CD14-positive monocyte (primary cell): Measurements from ENCODE around the gene VPS72. TPM values are rescaled to one million over a fixed set of nuclear protein-coding genes. Genes with fewer than 3 reads are reported as not detected.

Source experiments
- DNase-seq, 3 donors: peaks; one replicate each; pipeline ENCODE4 v3.0.0-alpha.2; 2011 to 2022
- H2AFZ ChIP-seq: 2 replicates; pipeline ENCODE4 v1.6.0; 2012; ENCODE audit warnings: mild to moderate bottlenecking, low read depth, low read length, inconsistent platforms; ENCODE audit not compliant: insufficient read depth, poor library complexity, severe bottlenecking
- H3K27ac ChIP-seq, 2 donors: 1 replicate in 1 of 2; 2 replicates in 1 of 2; pipeline ENCODE4 v1.5.1; 2012 to 2013; ENCODE audit warnings: low read length in 2 of 2, control low read depth in 1 of 2, inconsistent platforms in 1 of 2, low read depth in 1 of 2, mild to moderate bottlenecking in 1 of 2
- H3K27me3 ChIP-seq, 2 donors: one replicate each; pipeline versions ENCODE4 v1.6.0 to v1.6.1; 2011 to 2013; ENCODE audit warnings: low read length in 2 of 2; ENCODE audit not compliant: control insufficient read depth in 2 of 2, insufficient read depth in 2 of 2
- H3K36me3 ChIP-seq, 2 donors: replicated peaks in 1 of 2; 1 replicate in 1 of 2; 2 replicates in 1 of 2; pipeline versions ENCODE4 v1.5.1 to v1.6.1; 2012 to 2013; ENCODE audit warnings: low read length in 2 of 2, control low read depth in 1 of 2, inconsistent platforms in 1 of 2, mild to moderate bottlenecking in 1 of 2; ENCODE audit not compliant: insufficient read depth in 2 of 2, control insufficient read depth in 1 of 2
- H3K4me1 ChIP-seq, 2 donors: 1 replicate in 1 of 2; 2 replicates in 1 of 2; pipeline versions ENCODE4 v1.5.1 to v1.6.1; 2012 to 2013; ENCODE audit warnings: low read length in 2 of 2, control low read depth in 1 of 2, inconsistent platforms in 1 of 2, mild to moderate bottlenecking in 1 of 2, moderate library complexity in 1 of 2; ENCODE audit not compliant: insufficient read depth in 2 of 2, control insufficient read depth in 1 of 2
- H3K4me2 ChIP-seq: replicated peaks from 2 replicates; pipeline ENCODE3; 2012; ENCODE audit warnings: low read length, moderate library complexity, mild to moderate bottlenecking; ENCODE audit not compliant: poor library complexity, severe bottlenecking; ENCODE audit errors: extremely low read depth
- H3K4me3 ChIP-seq, 3 experiments: fragments of 200-600 bp in 1 of 3; sonication (generic) in 1 of 3; replicated peaks in 1 of 3; 1 replicate in 2 of 3; 2 replicates in 1 of 3; pipeline ENCODE4 v1.5.1; 2011 to 2013; ENCODE audit warnings: low read length in 3 of 3, mild to moderate bottlenecking in 3 of 3, control low read depth in 2 of 3, low read depth in 2 of 3, inconsistent platforms in 1 of 3, moderate library complexity in 1 of 3
- H3K79me2 ChIP-seq: 2 replicates; pipeline ENCODE4 v1.6.0; 2012; ENCODE audit warnings: mild to moderate bottlenecking, control low read depth, inconsistent platforms, low read length, moderate library complexity; ENCODE audit not compliant: insufficient read depth
- H3K9ac ChIP-seq: 2 replicates; pipeline ENCODE4 v1.6.0; 2017; ENCODE audit warnings: low read length, mild to moderate bottlenecking; ENCODE audit not compliant: insufficient read depth, poor library complexity, severe bottlenecking
- H3K9me3 ChIP-seq, 2 donors: replicated peaks in 1 of 2; 1 replicate in 1 of 2; 2 replicates in 1 of 2; pipeline versions ENCODE4 v1.5.1 to v1.6.1; 2012 to 2013; ENCODE audit warnings: low read length in 2 of 2, control low read depth in 1 of 2; ENCODE audit not compliant: control insufficient read depth in 1 of 2, insufficient read depth in 1 of 2
- H4K20me1 ChIP-seq: 2 replicates; pipeline ENCODE4 v1.6.0; 2012; ENCODE audit warnings: mild to moderate bottlenecking, low read length, control low read depth, moderate library complexity; ENCODE audit not compliant: insufficient read depth
- H3K27ac Mint-ChIP-seq, 7 donors: one replicate each; pipeline ENCODE4 v1.8.0; 2020; ENCODE audit warnings: mild to moderate bottlenecking in 7 of 7, mixed read lengths in 7 of 7, moderate library complexity in 6 of 7, inconsistent platforms in 2 of 7
- H3K27me3 Mint-ChIP-seq, 3 donors: one replicate each; pipeline ENCODE4 v1.8.0; 2021 to 2022; ENCODE audit warnings: low read depth in 3 of 3, mild to moderate bottlenecking in 3 of 3, mixed read lengths in 3 of 3, moderate library complexity in 3 of 3, inconsistent platforms in 1 of 3
- H3K36me3 Mint-ChIP-seq, 2 donors: one replicate each; pipeline ENCODE4 v1.8.0; 2020; ENCODE audit warnings: mixed read lengths in 2 of 2, inconsistent platforms in 1 of 2, mild to moderate bottlenecking in 1 of 2
- H3K4me1 Mint-ChIP-seq: one replicate; pipeline ENCODE4 v1.8.0; 2020; ENCODE audit warnings: mild to moderate bottlenecking, mixed read lengths
- H3K4me3 Mint-ChIP-seq, 2 donors: one replicate each; pipeline ENCODE4 v1.8.0; 2020; ENCODE audit warnings: mild to moderate bottlenecking in 2 of 2, mixed read lengths in 2 of 2, moderate library complexity in 1 of 2
- H3K9me3 Mint-ChIP-seq, 7 donors: one replicate each; pipeline ENCODE4 v1.8.0; 2020 to 2022; ENCODE audit warnings: mixed read lengths in 7 of 7, mild to moderate bottlenecking in 6 of 7, moderate library complexity in 6 of 7, inconsistent platforms in 2 of 7
- CTCF ChIP-seq: fragments of 200-600 bp; IDR thresholded peaks from one replicate; pipeline ENCODE4 v1.8.0; 2022; ENCODE audit warnings: antibody characterized with exemption, mild to moderate bottlenecking
- WGBS: methylation state at CpG from one replicate; pipeline ENCODE4 v1.1.5; 2013; ENCODE audit warnings: missing lambda C conversion rate; ENCODE audit not compliant: insufficient coverage; 5-methylcytosine and 5-hydroxymethylcytosine counted together
- intact Hi-C, 2 donors: fragments of 100-400 bp; cut with micrococcal nuclease; formaldehyde crosslinking; loops; one replicate each; pipeline versions ENCODE4 v1.15.0 to v1.15.1; 2023
- polyA plus RNA-seq, 3 donors: library from polyadenylated mRNA; depleted of rRNA in 1 of 3; unstranded in 2 of 3; stranded (reverse) in 1 of 3; fragments of 300-500 nt in 2 of 3; fragments of >200 nt in 1 of 3; fragmentation: Illumina TruSeq in 2 of 3; gene quantifications; 1 replicate in 2 of 3; 2 replicates in 1 of 3; pipeline ENCODE4 v1.2.3, GENCODE V29; 2012 to 2021

VPS72 gene
- polyA plus RNA-seq, 3 donors = 30.4 to 43.3 (median 37.7) TPM

GRCh38 chr1:151175041-151175741 is 14.8 kb downstream of the VPS72 start:
- Histone ChIP-seq H3K9ac (no peak overlapping the region), H3K4me1 (peaks cover 3 to 8% of the 10 kb centered on the region in 2 donors), H3K27ac (peak overlapping the region in 1 of 2 donors; percentile 44), H4K20me1 (no peaks in the 10 kb centered on the region), H3K4me2 (no peak overlapping the region), H3K27me3 (no peaks in the 10 kb centered on the region), H3K36me3 (peaks cover 78 to 91% of the 10 kb centered on the region in 2 donors), H3K9me3 (no peaks in the 10 kb centered on the region), H3K79me2 (no peaks in the 10 kb centered on the region), H3K4me3 (no peak overlapping the region), H2AFZ (no peak overlapping the region)
- no CpG with 5 or more reads among the region's 6 CpGs for WGBS
- Mint-ChIP-seq H3K4me3 (no peak overlapping the region), H3K27me3 (no peaks in the 10 kb centered on the region), H3K9me3 (no peaks in the 10 kb centered on the region), H3K36me3 (peaks cover 70 to 88% of the 10 kb centered on the region in 2 donors), H3K4me1 (peaks cover 7% of the 10 kb centered on the region), H3K27ac (peak overlapping the region in 4 of 7 donors; percentile 44 to 73 (median 61))
- intact Hi-C loops = no loop called here
- no peak for DNase-seq
- no peak for TF ChIP-seq CTCF

- Mint-ChIP-seq H3K4me1 (peaks cover 21% of the 10 kb centered on the region), H3K27me3 (peaks cover 0 to 1% (median 0%) of the 10 kb centered on the region in 3 donors), H3K36me3 (peaks cover 64 to 78% of the 10 kb centered on the region in 2 donors), H3K27ac (peak overlapping the region in 2 of 7 donors; percentile 1 to 6), H3K4me3 (no peak overlapping the region), H3K9me3 (no peaks in the 10 kb centered on the region)
- DNase-seq = no peak
- no peaks in the 10 kb centered on the region for H4K20me1 ChIP-seq
- H3K27me3 ChIP-seq = no peaks in the 10 kb centered on the region
- H3K4me3 ChIP-seq = no peak overlapping the region
- intact Hi-C loops = no loop called here
- peaks cover 68 to 85% of the 10 kb centered on the region in 2 donors for H3K36me3 ChIP-seq
- WGBS = 92% methylated on average over 1 of the region's 5 CpGs
- H3K4me2 ChIP-seq = no peak overlapping the region
- no peak for TF ChIP-seq CTCF
- no peak overlapping the region for H3K9ac ChIP-seq
- no peak overlapping the region for H3K27ac ChIP-seq
- no peak overlapping the region for H2AFZ ChIP-seq
- no peaks in the 10 kb centered on the region for H3K9me3 ChIP-seq
- H3K4me1 ChIP-seq = peaks cover 14 to 20% of the 10 kb centered on the region in 2 donors
- H3K79me2 ChIP-seq = peaks cover 13% of the 10 kb centered on the region
These were observed 18.8 kb downstream of the VPS72 start for GRCh38 chr1:151171190-151171589.
